AG10803 (cell line): Measurements from ENCODE around the gene RBMXL2.

Experiments used
- DNase-seq: peaks from one replicate; pipeline ENCODE4 v3.0.0; 2010; ENCODE audit warnings: low read depth
- H3K4me3 ChIP-seq: 2 replicates; pipeline ENCODE4 v1.5.1; 2011; ENCODE audit warnings: mild to moderate bottlenecking, low read length, control low read depth
- CTCF ChIP-seq: conservative IDR thresholded peaks from 2 replicates; pipeline ENCODE4 v1.5.1; 2011; ENCODE audit warnings: mild to moderate bottlenecking, low read length, control low read depth, inconsistent platforms

RBMXL2 gene

GRCh38 chr11:7098235-7098832, 9.5 kb downstream of the RBMXL2 start:
- peak; percentile 51 for DNase-seq
- H3K4me3 ChIP-seq, result no peak overlapping the region
- TF ChIP-seq CTCF, result peak; percentile 83

GRCh38 chr11:7115780-7116179, 27.0 kb downstream of the RBMXL2 start:
- no peak for TF ChIP-seq CTCF
- H3K4me3 ChIP-seq, result no peak overlapping the region
- no peak for DNase-seq

- no peak for DNase-seq
- no peak overlapping the region for H3K4me3 ChIP-seq
- TF ChIP-seq CTCF, result no peak
Measured at GRCh38 chr11:7116370-7116769, 27.6 kb downstream of the RBMXL2 start.

GRCh38 chr11:7138051-7138450, 49.3 kb downstream of the RBMXL2 start:
- TF ChIP-seq CTCF, result no peak

More at GRCh38 chr11:7138051-7138450, 49.3 kb downstream of the RBMXL2 start:
- no peak overlapping the region for H3K4me3 ChIP-seq
- no peak for DNase-seq
